ENCODE results near the gene HMCN2.

DNA sequence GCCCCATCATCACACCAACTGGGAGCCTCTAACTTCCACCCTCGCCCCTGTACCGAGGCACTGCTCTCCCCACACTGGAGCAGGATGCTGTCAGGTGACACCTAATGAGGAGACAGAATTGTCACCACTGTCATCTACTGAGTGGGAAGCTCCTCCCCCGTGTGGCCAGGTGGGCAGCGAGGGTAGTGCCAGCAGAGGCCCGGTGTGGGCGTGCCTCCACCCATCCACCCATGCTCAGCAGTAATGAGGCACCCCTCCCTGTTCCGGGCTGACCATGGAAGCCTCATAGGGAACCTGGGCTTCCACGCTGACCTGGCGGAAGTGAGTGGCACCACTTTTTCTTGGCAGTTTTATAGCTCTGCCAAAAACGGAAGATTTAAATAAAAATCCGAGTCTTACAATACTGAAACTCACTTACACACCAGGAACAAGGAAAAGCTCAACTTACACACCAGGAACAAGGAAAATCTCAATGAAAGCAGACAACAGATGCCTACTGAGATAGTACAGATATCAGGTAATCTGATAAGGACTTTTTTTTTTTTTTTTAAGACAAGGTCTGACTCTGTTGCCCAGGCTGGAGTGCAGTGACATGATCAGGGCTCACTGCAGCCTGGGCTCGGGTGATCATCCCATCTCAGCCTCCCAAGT, 148.6 kb downstream of the HMCN2 start:
- TF ChIP-seq CTCF (IDR thresholded peaks at IDR 0.05) (no peak), POLR2A (IDR thresholded peaks at IDR 0.05) (no peak)

Data from ovary (tissue), 3 donors.